HCT116 (cell line): Measurements from ENCODE around the gene LPO. TPM values are rescaled to one million over a fixed set of nuclear protein-coding genes. Genes with fewer than 3 reads are reported as not detected.

Experiments
- ATAC-seq: fragments of 200-7000 bp; cut with Tn5 transposase; 2 replicates; pipeline ENCODE4 v1.9.1; 2020; ENCODE audit warnings: mild to moderate bottlenecking, moderate library complexity
- BruUV-seq: library from RNA; stranded (reverse); fragments of 400-500 nt; replicated peaks from 2 replicates; lab custom pipeline; 2021; lab: Mats Ljungman, UMichigan
- CTCF ChIA-PET: fragments of 300-600 bp; sonication (Branson Sonifier 250); formaldehyde crosslinking; loops from one replicate; lab custom pipeline; 2021; ENCODE audit warnings: antibody characterized with exemption; lab: Charles Lee
- POLR2A ChIA-PET: fragments of 300-600, 350-600 bp; sonication (Branson Sonifier 250); formaldehyde crosslinking; loops from one replicate; lab custom pipeline; 2021; ENCODE audit warnings: antibody characterized with exemption; lab: Charles Lee
- RAD21 ChIA-PET, 2 experiments: fragments of 300-600 bp; sonication (Branson Sonifier 250); formaldehyde crosslinking; loops; one replicate each; lab custom pipeline; 2023; ENCODE audit warnings: low total read pairs in 2 of 2; ENCODE audit not compliant: uncharacterized antibody in 2 of 2, unreplicated experiment in 2 of 2, low non-redundant PET in 1 of 2; lab: Charles Lee
- DNase-seq: peaks from one replicate; pipeline ENCODE4 v3.0.0-alpha.2; 2010; ENCODE audit warnings: low read depth, low spot score
- H2AFZ ChIP-seq: fragments of 200-600 bp; shearing (Covaris generic), sonication (generic); 2 replicates; pipeline ENCODE4 v1.6.1; 2017; ENCODE audit warnings: low read depth, mixed run types, mixed read lengths, antibody characterized with exemption, low read length; ENCODE audit not compliant: poor library complexity, severe bottlenecking
- H3K27ac ChIP-seq: 2 replicates; pipeline ENCODE4 v1.5.1; 2012; ENCODE audit warnings: low read depth, low read length
- H3K27me3 ChIP-seq: fragments of 200-600 bp; sonication (generic); 2 replicates; pipeline ENCODE4 v1.6.1; 2016; ENCODE audit warnings: mixed run types, low read length, mixed read lengths; ENCODE audit not compliant: insufficient read depth
- H3K36me3 ChIP-seq, 2 experiments: fragments of 200-500 bp in 1 of 2; fragments of 200-600 bp in 1 of 2; sonication (Bioruptor generic) in 1 of 2; sonication (generic) in 1 of 2; 2 replicates each; pipeline versions ENCODE4 v1.5.1 to v1.6.1; 2014 to 2016; ENCODE audit warnings: low read length in 2 of 2, inconsistent platforms in 1 of 2, mixed read lengths in 1 of 2, mixed run types in 1 of 2; ENCODE audit not compliant: insufficient read depth in 2 of 2, control insufficient read depth in 1 of 2
- H3K4me1 ChIP-seq, 2 experiments: fragments of 200-600 bp in 1 of 2; sonication (generic) in 1 of 2; 2 replicates each; pipeline versions ENCODE4 v1.5.1 to v1.6.1; 2012 to 2017; ENCODE audit warnings: low read length in 2 of 2, inconsistent platforms in 1 of 2, mild to moderate bottlenecking in 1 of 2, mixed read lengths in 1 of 2, mixed run types in 1 of 2, moderate library complexity in 1 of 2; ENCODE audit not compliant: insufficient read depth in 2 of 2, control insufficient read depth in 1 of 2
- H3K4me2 ChIP-seq: fragments of 200-600 bp; sonication (generic); 2 replicates; pipeline ENCODE4 v1.6.1; 2017; ENCODE audit warnings: mixed run types, low read length, mixed read lengths
- H3K4me3 ChIP-seq, 2 experiments: fragments of 200-600 bp in 1 of 2; sonication (generic) in 1 of 2; replicated peaks in 1 of 2; 2 replicates each; pipeline ENCODE4 v1.5.1; 2011 to 2016; ENCODE audit warnings: low read length in 2 of 2, control low read depth in 1 of 2, low read depth in 1 of 2, mild to moderate bottlenecking in 1 of 2, mixed read lengths in 1 of 2, mixed run types in 1 of 2
- H3K79me2 ChIP-seq: fragments of 200-600 bp; sonication (generic); 2 replicates; pipeline ENCODE4 v1.6.1; 2017; ENCODE audit warnings: mild to moderate bottlenecking, mixed run types, low read length, moderate library complexity, mixed read lengths; ENCODE audit not compliant: insufficient read depth
- H3K9ac ChIP-seq: fragments of 200-600 bp; sonication (generic); 2 replicates; pipeline ENCODE4 v1.6.1; 2016; ENCODE audit warnings: low read length, mixed read lengths
- H3K9me2 ChIP-seq: fragments of 200-600 bp; sonication (generic), shearing (Covaris generic); 2 replicates; pipeline ENCODE4 v1.6.1; 2017; ENCODE audit warnings: mixed run types, mild to moderate bottlenecking, moderate library complexity; ENCODE audit not compliant: insufficient read depth
- H3K9me3 ChIP-seq, 2 experiments: fragments of 200-500 bp in 1 of 2; fragments of 200-600 bp in 1 of 2; sonication (Bioruptor generic) in 1 of 2; sonication (generic) in 1 of 2; 2 replicates each; pipeline ENCODE4 v1.6.1; 2014 to 2017; ENCODE audit warnings: low read length in 2 of 2, mixed read lengths in 2 of 2, inconsistent platforms in 1 of 2, low read depth in 1 of 2, mild to moderate bottlenecking in 1 of 2, mixed run types in 1 of 2, moderate library complexity in 1 of 2; ENCODE audit not compliant: control insufficient read depth in 1 of 2, insufficient read depth in 1 of 2
- H4K20me1 ChIP-seq: fragments of 200-600 bp; sonication (generic), shearing (Covaris generic); 2 replicates; pipeline ENCODE4 v1.6.1; 2017; ENCODE audit warnings: mixed run types, mild to moderate bottlenecking, moderate library complexity; ENCODE audit not compliant: insufficient read depth
- CEBPB ChIP-seq: IDR thresholded peaks from 2 replicates; pipeline ENCODE4 v1.6.1; 2012; ENCODE audit warnings: low read depth
- EGR1 ChIP-seq: IDR thresholded peaks from 2 replicates; pipeline ENCODE4 v1.6.1; 2012; ENCODE audit warnings: low read depth
- ELF1 ChIP-seq: IDR thresholded peaks from 2 replicates; pipeline ENCODE4 v1.6.1; 2012; ENCODE audit warnings: low read depth, borderline replicate concordance
- EZH2 ChIP-seq: fragments of 200-600 bp; sonication (generic); IDR thresholded peaks from 2 replicates; pipeline ENCODE4 v1.6.1; 2017; ENCODE audit warnings: antibody characterized with exemption, mixed run types
- EZH2phosphoT487 ChIP-seq: fragments of 200-600 bp; IDR thresholded peaks from 2 replicates; pipeline ENCODE4 v1.6.1; 2018; ENCODE audit warnings: antibody characterized with exemption, borderline replicate concordance
- FOSL1 ChIP-seq: IDR thresholded peaks from 2 replicates; pipeline ENCODE4 v1.6.1; 2012; ENCODE audit warnings: low read depth
- POLR2A ChIP-seq: IDR thresholded peaks from 2 replicates; pipeline ENCODE4 v1.7.0; 2011; ENCODE audit warnings: borderline replicate concordance; ENCODE audit not compliant: insufficient read depth, insufficient read length; ENCODE audit errors: extremely low read depth
- POLR2AphosphoS5 ChIP-seq: IDR thresholded peaks from 2 replicates; pipeline ENCODE4 v1.6.1; 2011; ENCODE audit warnings: mild to moderate bottlenecking, low read depth, low read length, moderate library complexity
- SIN3A ChIP-seq: IDR thresholded peaks from 2 replicates; pipeline ENCODE4 v1.6.1; 2012; ENCODE audit warnings: low read depth
- SP1 ChIP-seq: IDR thresholded peaks from 2 replicates; pipeline ENCODE4 v1.6.1; 2012; ENCODE audit warnings: low read depth
- TCF7L2 ChIP-seq: IDR thresholded peaks from 2 replicates; pipeline ENCODE4 v1.7.0; 2011; ENCODE audit warnings: borderline replicate concordance, inconsistent platforms; ENCODE audit not compliant: insufficient read depth, insufficient read length; ENCODE audit errors: extremely low read depth
- YY1 ChIP-seq: IDR thresholded peaks from 2 replicates; pipeline ENCODE4 v1.6.1; 2011; ENCODE audit warnings: low read length, low read depth, moderate library complexity, mild to moderate bottlenecking; ENCODE audit not compliant: insufficient replicate concordance; ENCODE audit errors: extremely low read depth
- ZFX ChIP-seq: fragments of 450-650 bp; IDR thresholded peaks from 2 replicates; pipeline ENCODE4 v1.6.1; 2017
- ZNF274 ChIP-seq: fragments of 200-500 bp; sonication (Bioruptor generic); IDR thresholded peaks from 2 replicates; pipeline ENCODE4 v1.6.1; 2014; ENCODE audit warnings: mild to moderate bottlenecking, low read depth, low read length, inconsistent platforms
- intact Hi-C: fragments of 100-400 bp; cut with micrococcal nuclease; formaldehyde crosslinking; loops from 2 replicates; pipeline ENCODE4 v1.10.0; 2022
- total RNA-seq: library from RNA; stranded (reverse); gene quantifications from one replicate; pipeline ENCODE4 v1.2.1, GENCODE V29; 2021; ENCODE audit not compliant: unreplicated experiment
- TF ChIP-seq, protein P1 (sequence below): IDR thresholded peaks from 2 replicates; pipeline ENCODE4 v1.6.1; 2011; ENCODE audit warnings: mild to moderate bottlenecking, low read length, moderate library complexity; ENCODE audit not compliant: insufficient replicate concordance; ENCODE audit errors: extremely low read depth
- TF ChIP-seq, protein P2 (sequence below): IDR thresholded peaks from 2 replicates; pipeline ENCODE4 v1.6.1; 2012
- TF ChIP-seq, protein P3 (sequence below), 3 experiments: fragments of 200-600 bp in 1 of 3; sonication (generic) in 1 of 3; IDR thresholded peaks in 2 of 3; conservative IDR thresholded peaks in 1 of 3; 2 replicates each; pipeline ENCODE4 v1.5.1; 2012 to 2017; ENCODE audit warnings: low read depth in 2 of 3, low read length in 2 of 3, antibody characterized with exemption in 1 of 3, borderline replicate concordance in 1 of 3, control low read depth in 1 of 3, mild to moderate bottlenecking in 1 of 3, mixed read lengths in 1 of 3, mixed run types in 1 of 3, moderate library complexity in 1 of 3; ENCODE audit not compliant: insufficient read depth in 1 of 3
- TF ChIP-seq, protein P4 (sequence below): IDR thresholded peaks from 2 replicates; pipeline ENCODE4 v1.6.1; 2012

LPO gene
- total RNA-seq, 1 experiment from 2014 or later: not detected

DNA sequence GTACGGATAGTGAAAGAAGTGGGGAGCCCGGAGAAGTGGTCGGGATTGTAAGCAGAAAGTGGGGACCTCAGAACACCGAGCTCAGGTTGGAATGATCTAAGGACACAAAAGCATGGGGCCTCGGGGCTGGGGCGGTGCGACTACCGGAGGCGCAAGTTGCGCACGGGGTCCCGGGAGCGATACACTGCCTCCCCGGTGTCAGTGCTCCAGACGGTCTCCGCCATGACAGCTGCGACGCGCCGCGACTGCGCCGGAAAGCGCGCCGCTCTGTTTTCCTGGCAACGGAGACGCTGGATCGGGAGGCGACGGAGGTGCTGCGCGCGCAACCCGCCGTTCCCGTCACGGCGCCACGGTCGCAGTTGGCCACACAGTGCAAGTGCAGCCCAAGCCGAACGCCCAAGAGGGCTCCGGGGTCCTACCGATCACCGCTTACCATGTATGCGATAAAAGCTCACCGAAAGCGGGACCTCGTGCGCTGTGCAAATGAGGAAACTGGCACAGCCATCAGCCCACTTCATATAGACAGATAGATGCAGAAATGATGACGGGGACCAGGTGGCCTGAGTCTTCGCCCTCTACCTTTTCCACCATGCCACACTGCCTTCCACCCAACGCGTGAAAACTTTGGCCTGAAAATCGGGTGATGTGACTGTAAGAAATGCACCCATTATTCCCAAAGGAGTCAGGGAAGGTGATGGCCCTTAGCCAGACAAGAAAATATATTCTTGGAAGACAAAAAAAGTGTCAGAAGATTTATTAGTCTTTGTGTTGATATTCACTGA is 19.2 kb upstream of the LPO start, which contains the start of gene MKS1:
Gene MKS1 (minus strand): TSS at position 249 of the 782 bp plus-strand sequence. CDS start 25 bp downstream, at position 224.
- Histone ChIP-seq H3K9me2 (peaks cover 2% of the 10 kb centered on the region; the same call in 1 of the 2 replicates), H3K4me3 (peak within 1 kb of the TSS; percentile 66 to 87), H3K27me3 (no peaks in the 10 kb centered on the region), H3K79me2 (no peaks in the 10 kb centered on the region), H3K9ac (peak within 1 kb of the TSS; percentile 73), H4K20me1 (no peaks in the 10 kb centered on the region), H3K27ac (peak within 1 kb of the TSS; percentile 30), H3K4me2 (peak within 1 kb of the TSS; percentile 76), H2AFZ (peak within 1 kb of the TSS; percentile 99), H3K9me3 (no peaks in the 10 kb centered on the region), H3K36me3 (no peaks in the 10 kb centered on the region), H3K4me1 (peaks cover 8 to 20% of the 10 kb centered on the region in 2 experiments; a peak in 3 of 4 replicates)
- intact Hi-C loops: no loop called here
- RAD21 ChIA-PET: no interaction called here
- ATAC-seq (peak; percentile 98), DNase-seq (peak; percentile 87)
- CTCF ChIA-PET: interaction anchor here (0.6 to 5.1 kb wide), 3 partner anchors 10 to 30 kb away, joined by 3 to 36 read pairs (median 3); no protein-coding TSS in a partner anchor
- TSS peak; percentile 56 for BruUV-seq
- POLR2A ChIA-PET: interaction anchor here (1.0 to 1.6 kb wide), 3 partner anchors 17 to 412 kb away, joined by 3 to 4 read pairs (median 4); no protein-coding TSS in a partner anchor
- TF ChIP-seq EZH2phosphoT487 (no peak), EZH2 (no peak), TCF7L2 (peak; percentile 72), ZNF274 (no peak), CEBPB (no peak), YY1 (peak; percentile 96), EGR1 (no peak), SIN3A (peak; percentile 87), ELF1 (no peak), ZFX (peak; percentile 5; the same call in 1 of the 2 replicates), SP1 (peak; percentile 28), POLR2A (peak; percentile 89), POLR2AphosphoS5 (peak; percentile 97), FOSL1 (no peak; the same call in 1 of the 2 replicates)
- TF ChIP-seq, protein P1, sequence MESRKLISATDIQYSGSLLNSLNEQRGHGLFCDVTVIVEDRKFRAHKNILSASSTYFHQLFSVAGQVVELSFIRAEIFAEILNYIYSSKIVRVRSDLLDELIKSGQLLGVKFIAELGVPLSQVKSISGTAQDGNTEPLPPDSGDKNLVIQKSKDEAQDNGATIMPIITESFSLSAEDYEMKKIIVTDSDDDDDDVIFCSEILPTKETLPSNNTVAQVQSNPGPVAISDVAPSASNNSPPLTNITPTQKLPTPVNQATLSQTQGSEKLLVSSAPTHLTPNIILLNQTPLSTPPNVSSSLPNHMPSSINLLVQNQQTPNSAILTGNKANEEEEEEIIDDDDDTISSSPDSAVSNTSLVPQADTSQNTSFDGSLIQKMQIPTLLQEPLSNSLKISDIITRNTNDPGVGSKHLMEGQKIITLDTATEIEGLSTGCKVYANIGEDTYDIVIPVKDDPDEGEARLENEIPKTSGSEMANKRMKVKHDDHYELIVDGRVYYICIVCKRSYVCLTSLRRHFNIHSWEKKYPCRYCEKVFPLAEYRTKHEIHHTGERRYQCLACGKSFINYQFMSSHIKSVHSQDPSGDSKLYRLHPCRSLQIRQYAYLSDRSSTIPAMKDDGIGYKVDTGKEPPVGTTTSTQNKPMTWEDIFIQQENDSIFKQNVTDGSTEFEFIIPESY: no peak
- TF ChIP-seq, protein P2, sequence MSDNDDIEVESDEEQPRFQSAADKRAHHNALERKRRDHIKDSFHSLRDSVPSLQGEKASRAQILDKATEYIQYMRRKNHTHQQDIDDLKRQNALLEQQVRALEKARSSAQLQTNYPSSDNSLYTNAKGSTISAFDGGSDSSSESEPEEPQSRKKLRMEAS: peak; percentile 82
- TF ChIP-seq, protein P3, sequence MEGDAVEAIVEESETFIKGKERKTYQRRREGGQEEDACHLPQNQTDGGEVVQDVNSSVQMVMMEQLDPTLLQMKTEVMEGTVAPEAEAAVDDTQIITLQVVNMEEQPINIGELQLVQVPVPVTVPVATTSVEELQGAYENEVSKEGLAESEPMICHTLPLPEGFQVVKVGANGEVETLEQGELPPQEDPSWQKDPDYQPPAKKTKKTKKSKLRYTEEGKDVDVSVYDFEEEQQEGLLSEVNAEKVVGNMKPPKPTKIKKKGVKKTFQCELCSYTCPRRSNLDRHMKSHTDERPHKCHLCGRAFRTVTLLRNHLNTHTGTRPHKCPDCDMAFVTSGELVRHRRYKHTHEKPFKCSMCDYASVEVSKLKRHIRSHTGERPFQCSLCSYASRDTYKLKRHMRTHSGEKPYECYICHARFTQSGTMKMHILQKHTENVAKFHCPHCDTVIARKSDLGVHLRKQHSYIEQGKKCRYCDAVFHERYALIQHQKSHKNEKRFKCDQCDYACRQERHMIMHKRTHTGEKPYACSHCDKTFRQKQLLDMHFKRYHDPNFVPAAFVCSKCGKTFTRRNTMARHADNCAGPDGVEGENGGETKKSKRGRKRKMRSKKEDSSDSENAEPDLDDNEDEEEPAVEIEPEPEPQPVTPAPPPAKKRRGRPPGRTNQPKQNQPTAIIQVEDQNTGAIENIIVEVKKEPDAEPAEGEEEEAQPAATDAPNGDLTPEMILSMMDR (IDR thresholded peaks at IDR 0.05 in 2 of 3, conservative IDR thresholded peaks at IDR 0.05 in 1 of 3; ENCODE audit: borderline replicate concordance in 1 of 3, insufficient read depth in 1 of 3, low read depth in 2 of 3, low read length in 2 of 3): peak in 2 of 3 experiments; percentile 64 to 79; a peak in 4 of 6 replicates
- TF ChIP-seq, protein P4, sequence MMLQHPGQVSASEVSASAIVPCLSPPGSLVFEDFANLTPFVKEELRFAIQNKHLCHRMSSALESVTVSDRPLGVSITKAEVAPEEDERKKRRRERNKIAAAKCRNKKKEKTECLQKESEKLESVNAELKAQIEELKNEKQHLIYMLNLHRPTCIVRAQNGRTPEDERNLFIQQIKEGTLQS: no peak
